A549 treated with DMSO at 1 μM for 4 hours (cell line): ENCODE data around the gene RAB30. TPM values are rescaled to one million over a fixed set of nuclear protein-coding genes. Genes with fewer than 3 reads are reported as not detected.

Experiments
- total RNA-seq: library from RNA; stranded (reverse); fragments of 200-300 nt; extraction: Qiagen RNA extraction; gene quantifications from 5 replicates; pipeline ENCODE4 v1.2.3, GENCODE V29; 2022; ENCODE audit warnings: low read depth

Gene RAB30
- total RNA-seq: 6.1 to 8.8 TPM (median 6.8 TPM) in 5 replicates

GRCh38 chr11:83071567-83072349, at the start of gene RAB30:
RAB30 (minus strand) TSS chr11:83071897; CDS start chr11:82997316, 74,581 bp downstream.

Other genes with a start within 250 kb of the RAB30 start
- 46.4 to 55.5 TPM (median 51.1 TPM) in 5 replicates for gene PRCP, start 171.5 kb downstream of the RAB30 start, total RNA-seq
- gene DDIAS, start 170.2 kb downstream of the RAB30 start, total RNA-seq: 15.5 to 22.0 TPM (median 20.1 TPM) in 5 replicates
- gene PCF11, start 85.2 kb upstream of the RAB30 start, total RNA-seq: 22.8 to 30.0 TPM (median 27.8 TPM) in 5 replicates
- 9.4 to 11.5 TPM (median 9.9 TPM) in 5 replicates for gene ANKRD42, start 121.8 kb upstream of the RAB30 start, total RNA-seq
- 52.1 to 59.6 TPM (median 54.8 TPM) in 5 replicates for gene CCDC90B, start 214.5 kb upstream of the RAB30 start, total RNA-seq